ENCODE measurements around the gene NSMCE1. TPM values are rescaled to one million over a fixed set of nuclear protein-coding genes. Genes with fewer than 3 reads are reported as not detected.

NSMCE1 gene
- total RNA-seq, 4 donors from 2014 or later: 3.2 to 43.6 (median 35.6) TPM

DNA sequence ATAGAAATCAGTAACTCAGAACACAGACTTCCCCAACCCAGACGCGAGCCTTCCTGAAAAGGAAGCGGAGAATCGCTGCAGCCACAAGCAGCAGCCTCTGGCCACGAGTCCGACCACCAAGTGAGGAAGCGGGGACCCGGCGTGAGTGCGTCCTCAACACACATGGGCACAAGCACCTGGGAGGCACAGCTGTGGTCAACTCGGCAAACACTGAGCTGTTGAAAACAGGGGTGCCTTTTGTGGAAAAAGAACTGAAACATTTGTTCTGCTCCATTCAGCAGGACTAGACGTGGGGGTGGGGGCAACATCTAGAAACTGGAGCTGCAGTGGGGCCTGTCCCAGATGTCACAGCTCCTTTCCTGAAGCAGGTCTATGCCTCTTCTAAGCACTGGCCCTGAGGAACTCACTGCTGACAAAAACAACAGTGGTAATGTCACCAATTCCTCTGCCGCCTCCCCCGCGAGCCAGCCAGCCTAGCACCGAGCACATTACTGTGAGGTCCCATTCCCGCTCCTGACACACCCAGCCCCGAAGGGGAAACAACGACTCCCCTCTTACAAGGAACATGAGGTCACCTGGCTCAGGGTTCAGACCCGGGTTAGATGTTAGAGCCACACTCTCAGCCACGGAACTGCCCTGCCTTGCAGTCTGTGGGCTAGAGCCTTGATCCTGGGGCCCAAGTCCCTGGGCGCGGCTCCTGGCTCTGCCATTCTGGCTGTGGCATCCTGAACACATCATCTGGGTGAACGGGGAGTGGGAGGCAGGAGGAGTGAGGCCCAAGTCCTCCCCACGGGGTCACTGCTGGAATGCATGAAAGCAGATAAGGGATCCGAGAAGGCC is 36.3 kb downstream of the NSMCE1 start:
- Histone ChIP-seq H3K9me3 (no peaks in the 10 kb centered on the region), H3K27me3 (no peaks in the 10 kb centered on the region), H3K36me3 (no peaks in the 10 kb centered on the region), H3K4me3 (no peak overlapping the region), H3K4me1 (no peaks in the 10 kb centered on the region), H3K27ac (no peak overlapping the region)
- intact Hi-C loops (cut with DNase I; ENCODE audit: low total_unique reads): loop anchor here (10.0 kb wide), 1 partner anchor 133 kb away; no protein-coding TSS in a partner anchor
- no peak for TF ChIP-seq POLR2A (IDR thresholded peaks at IDR 0.05)
- TF ChIP-seq CTCF (IDR thresholded peaks at IDR 0.05): no peak
- no peak for DNase-seq

DNA sequence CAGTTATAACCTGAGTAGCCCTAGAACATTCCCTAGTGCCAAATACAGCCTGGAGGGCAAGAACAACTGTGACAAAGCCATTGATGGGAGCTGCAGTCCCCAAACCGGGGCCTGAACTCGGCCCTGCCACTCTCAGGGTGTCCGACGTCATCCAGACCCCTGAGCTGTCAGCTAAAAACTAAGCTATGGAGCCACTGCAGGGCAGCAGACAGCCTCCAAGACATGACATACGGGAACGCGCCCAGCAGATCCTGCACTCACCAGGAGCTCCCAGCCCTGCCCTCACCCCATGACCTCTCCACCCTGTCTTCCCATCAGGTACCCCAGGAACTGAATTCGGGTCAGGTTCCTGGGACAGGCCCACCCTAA is 36.9 kb downstream of the NSMCE1 start:
- Histone ChIP-seq H3K9me3 (no peaks in the 10 kb centered on the region), H3K36me3 (no peaks in the 10 kb centered on the region), H3K4me1 (no peaks in the 10 kb centered on the region), H3K4me3 (no peak overlapping the region), H3K27ac (no peak overlapping the region), H3K27me3 (no peaks in the 10 kb centered on the region)
- no peak for TF ChIP-seq CTCF (IDR thresholded peaks at IDR 0.05)
- no peak for TF ChIP-seq POLR2A (IDR thresholded peaks at IDR 0.05)
- intact Hi-C loops (cut with DNase I; ENCODE audit: low total_unique reads): loop anchor here (10.0 kb wide), 1 partner anchor 133 kb away; no protein-coding TSS in a partner anchor
- DNase-seq: no peak

- H3K4me3 ChIP-seq: no peak overlapping the region
- H3K4me1 ChIP-seq: no peaks in the 10 kb centered on the region
- H3K27ac ChIP-seq: no peak overlapping the region
- H3K36me3 ChIP-seq: no peaks in the 10 kb centered on the region
- H3K9me3 ChIP-seq: no peaks in the 10 kb centered on the region
- DNase-seq: no peak
- TF ChIP-seq POLR2A (IDR thresholded peaks at IDR 0.05): no peak
- no peak for TF ChIP-seq CTCF (IDR thresholded peaks at IDR 0.05)
- intact Hi-C loops (cut with DNase I; ENCODE audit: low total_unique reads): loop anchor here (10.0 kb wide), 1 partner anchor 134 kb away; no protein-coding TSS in a partner anchor
- H3K27me3 ChIP-seq: no peaks in the 10 kb centered on the region
Observed at GRCh38 chr16:27230562-27231001, 38.0 kb downstream of the NSMCE1 start.

DNA sequence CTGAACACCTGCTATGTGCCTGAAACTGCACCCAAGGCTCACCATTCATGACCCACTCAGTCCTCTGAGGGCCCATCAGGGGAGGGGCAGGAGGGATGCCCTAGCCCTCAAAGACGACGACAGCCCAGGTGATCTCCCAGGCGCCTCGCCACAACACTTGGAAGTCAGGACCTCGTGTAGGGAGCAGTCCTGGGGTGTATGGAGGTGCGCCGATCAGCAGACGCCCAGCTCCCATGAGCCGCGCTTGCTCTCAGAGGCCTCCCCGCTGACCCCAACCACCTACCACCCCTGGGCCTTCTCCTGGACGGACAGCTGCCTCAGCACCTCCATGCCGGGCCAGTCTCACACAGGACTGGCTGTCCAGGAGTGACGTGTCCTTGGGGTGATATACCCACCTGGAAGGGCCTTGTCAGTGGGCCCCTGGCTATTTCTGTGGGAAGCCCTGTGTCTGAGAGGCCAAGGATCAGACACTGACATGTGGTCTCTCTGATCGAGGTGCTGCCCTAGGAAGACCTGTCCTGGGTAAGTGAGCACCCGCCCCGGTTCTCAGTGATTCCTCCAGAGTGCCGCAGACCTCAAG is 38.6 kb downstream of the NSMCE1 start:
- intact Hi-C loops (cut with DNase I; ENCODE audit: low total_unique reads): loop anchor here (10.0 kb wide), 1 partner anchor 135 kb away; no protein-coding TSS in a partner anchor
- H3K9me3 ChIP-seq: no peaks in the 10 kb centered on the region
- no peak overlapping the region for H3K4me3 ChIP-seq
- H3K27me3 ChIP-seq: no peaks in the 10 kb centered on the region
- no peaks in the 10 kb centered on the region for H3K36me3 ChIP-seq
- no peak for DNase-seq
- no peak for TF ChIP-seq CTCF (IDR thresholded peaks at IDR 0.05)
- no peak for TF ChIP-seq POLR2A (IDR thresholded peaks at IDR 0.05)
- no peak overlapping the region for H3K27ac ChIP-seq
- H3K4me1 ChIP-seq: no peaks in the 10 kb centered on the region
